Loucy (cell line): ENCODE results near the gene PPP1R14B.

Experiments used
- EZH2phosphoT487 ChIP-seq: fragments of 200-600 bp; IDR thresholded peaks from 2 replicates; pipeline ENCODE4 v1.6.1; 2018; ENCODE audit warnings: antibody characterized with exemption, mild to moderate bottlenecking, moderate library complexity, borderline replicate concordance
- TF ChIP-seq, protein P1 (sequence below): fragments of 200-600 bp; sonication (generic); conservative IDR thresholded peaks from 2 replicates; pipeline ENCODE4 v1.5.1; 2014; ENCODE audit warnings: mild to moderate bottlenecking, antibody characterized with exemption, low read length

DNA sequence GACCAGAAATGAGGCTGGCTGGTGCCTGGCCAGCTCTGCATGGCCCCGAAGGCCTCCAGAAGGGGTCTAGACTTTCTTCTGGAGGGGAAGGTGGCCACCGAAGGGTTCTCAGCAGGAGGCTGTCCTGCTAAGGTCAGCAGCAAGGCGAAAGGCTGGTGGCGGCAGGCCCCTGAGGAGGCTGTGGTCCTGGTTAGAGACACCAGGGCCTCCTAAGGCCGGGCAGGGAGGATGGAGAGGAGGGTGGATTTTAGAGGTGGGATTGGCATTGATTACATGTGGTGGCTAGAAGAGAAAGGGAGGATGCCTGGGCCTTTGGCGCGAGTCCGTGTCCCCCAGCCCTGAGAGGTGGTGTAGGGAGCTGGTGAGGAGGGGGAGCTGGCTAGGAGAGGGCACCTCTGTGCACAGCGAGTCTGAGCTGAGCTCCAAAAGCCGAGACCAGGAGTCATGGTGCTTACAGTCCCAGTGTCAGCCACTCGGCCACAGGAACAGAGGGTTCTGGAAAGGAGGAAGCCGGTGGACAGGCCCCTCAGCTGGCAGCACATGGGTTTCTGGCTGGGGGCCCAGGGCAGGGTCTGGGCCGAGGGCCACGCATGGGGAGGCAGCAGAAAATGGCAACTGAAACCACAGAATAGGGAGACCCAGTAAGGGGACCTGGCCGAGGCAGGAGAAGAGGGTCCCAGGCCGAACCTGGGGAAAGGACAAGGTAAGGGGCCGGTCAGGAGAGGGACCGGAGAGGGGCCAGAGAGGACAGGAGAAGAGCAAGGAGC lies 37.8 kb downstream of the PPP1R14B start:
- TF ChIP-seq, protein P1, sequence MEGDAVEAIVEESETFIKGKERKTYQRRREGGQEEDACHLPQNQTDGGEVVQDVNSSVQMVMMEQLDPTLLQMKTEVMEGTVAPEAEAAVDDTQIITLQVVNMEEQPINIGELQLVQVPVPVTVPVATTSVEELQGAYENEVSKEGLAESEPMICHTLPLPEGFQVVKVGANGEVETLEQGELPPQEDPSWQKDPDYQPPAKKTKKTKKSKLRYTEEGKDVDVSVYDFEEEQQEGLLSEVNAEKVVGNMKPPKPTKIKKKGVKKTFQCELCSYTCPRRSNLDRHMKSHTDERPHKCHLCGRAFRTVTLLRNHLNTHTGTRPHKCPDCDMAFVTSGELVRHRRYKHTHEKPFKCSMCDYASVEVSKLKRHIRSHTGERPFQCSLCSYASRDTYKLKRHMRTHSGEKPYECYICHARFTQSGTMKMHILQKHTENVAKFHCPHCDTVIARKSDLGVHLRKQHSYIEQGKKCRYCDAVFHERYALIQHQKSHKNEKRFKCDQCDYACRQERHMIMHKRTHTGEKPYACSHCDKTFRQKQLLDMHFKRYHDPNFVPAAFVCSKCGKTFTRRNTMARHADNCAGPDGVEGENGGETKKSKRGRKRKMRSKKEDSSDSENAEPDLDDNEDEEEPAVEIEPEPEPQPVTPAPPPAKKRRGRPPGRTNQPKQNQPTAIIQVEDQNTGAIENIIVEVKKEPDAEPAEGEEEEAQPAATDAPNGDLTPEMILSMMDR, result no peak
- no peak for TF ChIP-seq EZH2phosphoT487
